ENCODE measurements around the gene RBM8A. TPM values are rescaled to one million over a fixed set of nuclear protein-coding genes. Genes with fewer than 3 reads are reported as not detected.
"Not testable (repeated sequence)": the region's sequence is repeated elsewhere in the genome, so short reads cannot be mapped to it uniquely, and the experiment has no call there.

RBM8A gene
- total RNA-seq, 3 donors from 2014 or later (not counting 1 experiment from before 2014, with no cell fraction given): 172 to 204 (median 200) TPM

DNA sequence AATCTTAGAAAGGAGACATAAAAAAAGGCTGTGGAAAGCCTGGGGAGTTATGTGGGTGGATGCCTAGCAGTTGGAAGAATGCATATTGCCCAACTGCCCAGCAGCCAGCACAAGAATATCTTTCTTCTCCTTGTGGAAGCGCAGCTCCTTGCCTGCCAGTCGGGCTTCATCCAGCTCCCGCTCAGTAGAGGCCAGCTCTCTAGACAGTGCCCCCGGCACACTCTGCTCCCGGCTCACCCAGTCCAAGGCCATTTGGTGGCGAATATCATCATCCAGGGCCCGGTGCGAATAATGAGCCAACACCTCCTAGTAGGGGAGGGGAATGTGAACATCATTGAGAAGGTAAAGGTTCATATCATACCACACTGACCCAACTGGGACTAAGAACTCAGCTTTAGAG, 9.0 kb upstream of the RBM8A start:
- H3K27ac ChIP-seq (ENCODE audit: low read length): no peak overlapping the region
- WGBS (ENCODE audit: insufficient coverage): 100% methylated on average over 5 of the region's 8 CpGs
- H3K36me3 ChIP-seq (ENCODE audit: control insufficient read depth, insufficient read depth, low read length): peaks cover 19% of the 10 kb centered on the region
- no peaks in the 10 kb centered on the region for H3K27me3 Mint-ChIP-seq (ENCODE audit: low read depth in 2 of 2)
- H3K9me3 ChIP-seq (ENCODE audit: control insufficient read depth, insufficient read depth, low read length): no peaks in the 10 kb centered on the region
- peaks cover 8% of the 10 kb centered on the region for H3K36me3 Mint-ChIP-seq
- DNase-seq: no peak
- H3K27me3 ChIP-seq (ENCODE audit: control insufficient read depth, insufficient read depth, low read length): no peaks in the 10 kb centered on the region
- peaks cover 18% of the 10 kb centered on the region for H3K4me1 ChIP-seq (ENCODE audit: control insufficient read depth, insufficient read depth, low read length)
- no peak for TF ChIP-seq CTCF (IDR thresholded peaks at IDR 0.05)
- intact Hi-C loops (cut with micrococcal nuclease): no loop called here
- H3K9me3 Mint-ChIP-seq: no peaks in the 10 kb centered on the region
- no peak overlapping the region for H3K4me3 Mint-ChIP-seq
- H3K4me3 ChIP-seq (ENCODE audit: low read length): no peak overlapping the region
- peak overlapping the region in 1 of 2 donors; percentile 19 for H3K27ac Mint-ChIP-seq
- no peak for ATAC-seq
- H3K4me1 Mint-ChIP-seq: peaks cover 24 to 25% of the 10 kb centered on the region in 2 donors

DNA sequence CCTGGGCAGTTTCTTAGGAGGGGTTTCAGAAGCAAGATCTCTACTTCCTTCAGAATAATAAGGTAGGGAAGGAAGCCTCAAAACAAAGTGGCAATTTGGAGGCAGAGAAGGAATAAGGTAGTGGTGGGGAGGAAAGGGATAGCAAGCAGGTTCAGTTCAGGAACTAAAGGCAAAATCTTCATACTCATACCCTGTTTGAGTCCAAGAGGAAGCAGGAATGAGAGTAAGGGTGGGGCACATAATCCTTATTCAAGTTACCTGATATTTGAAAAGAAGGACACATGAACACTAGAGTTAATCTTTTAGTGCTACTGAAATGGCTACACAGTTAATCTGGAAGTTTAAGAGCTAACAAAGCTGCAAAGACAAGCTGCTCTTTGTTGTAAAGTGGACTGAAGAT, 8.4 kb upstream of the RBM8A start:
- Histone ChIP-seq H3K27me3 (ENCODE audit: control insufficient read depth, insufficient read depth, low read length) (no peaks in the 10 kb centered on the region), H3K9me3 (ENCODE audit: control insufficient read depth, insufficient read depth, low read length) (no peaks in the 10 kb centered on the region), H3K4me3 (ENCODE audit: low read length) (no peak overlapping the region), H3K4me1 (ENCODE audit: control insufficient read depth, insufficient read depth, low read length) (peaks cover 18% of the 10 kb centered on the region), H3K27ac (ENCODE audit: low read length) (no peak overlapping the region), H3K36me3 (ENCODE audit: control insufficient read depth, insufficient read depth, low read length) (peaks cover 19% of the 10 kb centered on the region)
- Mint-ChIP-seq H3K9me3 (no peaks in the 10 kb centered on the region), H3K27me3 (ENCODE audit: low read depth in 2 of 2) (no peaks in the 10 kb centered on the region), H3K27ac (peak overlapping the region in 1 of 2 donors; percentile 6), H3K4me3 (no peak overlapping the region), H3K36me3 (peaks cover 8% of the 10 kb centered on the region), H3K4me1 (peaks cover 26 to 29% of the 10 kb centered on the region in 2 donors)
- intact Hi-C loops (cut with micrococcal nuclease): no loop called here
- TF ChIP-seq CTCF (IDR thresholded peaks at IDR 0.05): no peak
- no peak for DNase-seq
- no peak for ATAC-seq

DNA sequence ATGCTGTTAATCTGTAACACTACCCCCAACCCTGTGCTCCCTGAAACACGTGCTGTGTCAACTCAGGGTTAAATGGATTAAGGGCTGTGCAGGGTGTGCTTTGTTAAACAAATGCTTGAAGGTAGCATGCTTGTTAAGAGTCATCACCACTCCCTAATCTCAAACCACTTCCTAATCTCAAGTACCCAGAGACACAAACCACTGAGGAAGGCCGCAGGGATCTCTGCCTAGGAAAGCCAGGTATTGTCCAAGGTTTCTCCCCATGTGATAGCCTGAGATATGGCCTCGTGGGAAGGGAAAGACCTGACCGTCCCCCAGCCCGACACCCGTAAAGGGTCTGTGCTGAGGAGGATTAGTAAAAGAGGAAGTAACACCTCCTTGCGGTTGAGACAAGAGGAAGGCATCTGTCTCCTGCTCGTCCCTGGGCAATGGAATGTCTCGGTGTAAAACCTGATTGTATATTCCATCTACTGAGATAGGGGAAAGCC, 5.3 kb upstream of the RBM8A start:
- not testable (repeated sequence) for H3K27me3 Mint-ChIP-seq (ENCODE audit: low read depth in 2 of 2); H3K4me3 ChIP-seq (ENCODE audit: low read length); H3K9me3 ChIP-seq (ENCODE audit: control insufficient read depth, insufficient read depth, low read length); H3K36me3 Mint-ChIP-seq; H3K9me3 Mint-ChIP-seq; H3K27me3 ChIP-seq (ENCODE audit: control insufficient read depth, insufficient read depth, low read length)
- peak overlapping the region; percentile 57 for H3K27ac ChIP-seq (ENCODE audit: low read length)
- H3K36me3 ChIP-seq (ENCODE audit: control insufficient read depth, insufficient read depth, low read length): peaks cover 19% of the 10 kb centered on the region
- Mint-ChIP-seq H3K4me3 (peak overlapping the region; percentile 78), H3K27ac (peak overlapping the region in 1 of 2 donors; percentile 91), H3K4me1 (peaks cover 30 to 36% of the 10 kb centered on the region in 2 donors)
- H3K4me1 ChIP-seq (ENCODE audit: control insufficient read depth, insufficient read depth, low read length): peaks cover 27% of the 10 kb centered on the region
- intact Hi-C loops (cut with micrococcal nuclease): loop anchor here (2.0 kb wide), 1 partner anchor 28 kb away; no protein-coding TSS in a partner anchor
- ATAC-seq (peak in 1 of 3 donors; percentile 30), DNase-seq (peak; percentile 30 to 69)
- WGBS (ENCODE audit: insufficient coverage): 0% methylated on average over 8 of the region's 9 CpGs

GRCh38 chr1:145927916-145928643, 796 bp upstream of the RBM8A start:
- no peak overlapping the region for H3K27ac Mint-ChIP-seq
- Histone ChIP-seq H3K36me3 (ENCODE audit: control insufficient read depth, insufficient read depth, low read length) (peaks cover 15% of the 10 kb centered on the region), H3K9me3 (ENCODE audit: control insufficient read depth, insufficient read depth, low read length) (no peaks in the 10 kb centered on the region), H3K4me3 (ENCODE audit: low read length) (peak overlapping the region; percentile 64), H3K4me1 (ENCODE audit: control insufficient read depth, insufficient read depth, low read length) (peaks cover 33% of the 10 kb centered on the region), H3K27ac (ENCODE audit: low read length) (peak overlapping the region; percentile 100), H3K27me3 (ENCODE audit: control insufficient read depth, insufficient read depth, low read length) (no peaks in the 10 kb centered on the region)
- intact Hi-C loops (cut with micrococcal nuclease): loop anchor here (2.0 to 5.0 kb wide), 4 partner anchors 37 to 84 kb away; partner anchors contain the start of genes ANKRD34A, POLR3GL and TXNIP
- no peaks in the 10 kb centered on the region for H3K27me3 Mint-ChIP-seq (ENCODE audit: low read depth in 2 of 2)
- TF ChIP-seq CTCF (IDR thresholded peaks at IDR 0.05): no peak
- peaks cover 6% of the 10 kb centered on the region for H3K36me3 Mint-ChIP-seq
- ATAC-seq (no peak), DNase-seq (peak in 1 of 2 donors; percentile 18)
- H3K9me3 Mint-ChIP-seq: no peaks in the 10 kb centered on the region
- H3K4me1 Mint-ChIP-seq: peaks cover 22 to 28% of the 10 kb centered on the region in 2 donors
- H3K4me3 Mint-ChIP-seq: peak overlapping the region; percentile 14
- WGBS (ENCODE audit: insufficient coverage): 62% methylated on average over 18 of the region's 20 CpGs
